ENCODE results near the gene CES5A.

- TF ChIP-seq EZH2phosphoT487 (IDR thresholded peaks at IDR 0.05; ENCODE audit: insufficient read depth, low read depth) (no peak), EZH2 (IDR thresholded peaks at IDR 0.05; ENCODE audit: insufficient read depth, poor library complexity, severe bottlenecking) (no peak)
Observed at GRCh38 chr16:55888546-55888945, 13.4 kb upstream of the CES5A start.
